GM12892 (cell line): Measurements from ENCODE around the gene TTC21A.
A peak's percentile ranks its signal among the peaks of the same experiment; 100 is the strongest.

Experiments
- DNase-seq: peaks from one replicate; pipeline ENCODE4 v3.0.0; 2011; ENCODE audit not compliant: insufficient read length
- FAIRE-seq: peaks from 2 replicates; lab custom pipeline; 2011; peaks lifted over from hg19 to GRCh38; lab: Jason Lieb, UNC
- POLR2A ChIP-seq: IDR thresholded peaks from 2 replicates; pipeline ENCODE4 v1.6.1; 2011; ENCODE audit warnings: low read depth, low read length, control low read depth
- POLR2AphosphoS5 ChIP-seq: IDR thresholded peaks from 2 replicates; pipeline ENCODE4 v1.6.1; 2011; ENCODE audit warnings: low read depth, low read length, control low read depth
- TAF1 ChIP-seq: IDR thresholded peaks from 2 replicates; pipeline ENCODE4 v1.6.1; 2011; ENCODE audit warnings: low read depth, mild to moderate bottlenecking, control low read depth, low read length, borderline replicate concordance

TTC21A gene

GRCh38 chr3:39082666-39083313 is 24.7 kb upstream of the TTC21A start:
- DNase-seq, result no peak
- no peak for FAIRE-seq
- no peak for TF ChIP-seq POLR2AphosphoS5
- TF ChIP-seq TAF1, result no peak

DNA sequence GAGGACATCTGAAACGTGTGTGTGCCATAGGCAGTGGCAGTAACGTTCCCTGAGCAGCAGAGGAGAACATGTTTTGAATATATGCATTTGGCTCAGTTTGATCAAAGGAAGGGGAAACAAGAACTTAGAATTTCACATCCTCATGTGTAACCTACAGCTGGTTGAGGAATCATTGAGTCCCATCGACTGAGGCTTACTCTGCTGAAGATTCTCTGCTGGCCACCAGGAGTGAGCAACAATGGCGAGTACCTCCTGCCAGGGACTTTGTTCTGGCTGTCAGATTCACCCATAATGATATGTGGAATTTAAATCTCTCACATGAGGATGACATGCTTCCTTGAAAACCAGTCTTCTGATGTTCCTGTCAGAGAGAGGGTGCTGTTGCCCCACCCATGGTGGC is 21.3 kb upstream of the TTC21A start:
- peak; percentile 65 for FAIRE-seq
- no peak for TF ChIP-seq POLR2AphosphoS5
- no peak for TF ChIP-seq POLR2A
- no peak for TF ChIP-seq TAF1
- no peak for DNase-seq

DNA sequence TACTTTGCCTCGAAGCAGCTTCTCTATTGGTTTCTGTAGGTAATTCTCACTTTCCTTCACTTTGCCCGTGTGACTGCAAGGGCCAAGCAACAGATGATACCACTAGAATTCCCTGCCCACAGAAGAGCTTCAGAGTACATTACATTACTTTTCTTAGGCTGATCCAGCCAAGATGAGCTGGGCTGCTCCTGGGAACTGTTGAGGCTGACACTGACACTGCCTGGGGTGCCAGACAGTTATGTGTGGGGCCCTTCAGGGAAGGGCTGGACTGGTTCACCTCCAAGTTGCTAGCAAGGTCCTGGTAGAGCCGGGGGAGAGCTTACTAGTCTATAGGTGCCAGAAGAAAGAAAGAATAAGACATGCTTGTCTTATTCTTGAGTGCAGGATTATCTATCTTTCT is 19.0 kb upstream of the TTC21A start:
- DNase-seq (no peak), FAIRE-seq (no peak)
- TF ChIP-seq TAF1 (no peak), POLR2AphosphoS5 (no peak), POLR2A (no peak)

- no peak for FAIRE-seq
Observed at GRCh38 chr3:39088889-39089288, 18.6 kb upstream of the TTC21A start.

GRCh38 chr3:39090922-39091321 is 16.6 kb upstream of the TTC21A start:
- FAIRE-seq (no peak), DNase-seq (no peak)
- no peak for TF ChIP-seq TAF1
- no peak for TF ChIP-seq POLR2AphosphoS5
- TF ChIP-seq POLR2A, result no peak

More at GRCh38 chr3:39088889-39089288, 18.6 kb upstream of the TTC21A start:
- no peak for DNase-seq
- no peak for TF ChIP-seq TAF1
- no peak for TF ChIP-seq POLR2AphosphoS5
- TF ChIP-seq POLR2A, result no peak

DNA sequence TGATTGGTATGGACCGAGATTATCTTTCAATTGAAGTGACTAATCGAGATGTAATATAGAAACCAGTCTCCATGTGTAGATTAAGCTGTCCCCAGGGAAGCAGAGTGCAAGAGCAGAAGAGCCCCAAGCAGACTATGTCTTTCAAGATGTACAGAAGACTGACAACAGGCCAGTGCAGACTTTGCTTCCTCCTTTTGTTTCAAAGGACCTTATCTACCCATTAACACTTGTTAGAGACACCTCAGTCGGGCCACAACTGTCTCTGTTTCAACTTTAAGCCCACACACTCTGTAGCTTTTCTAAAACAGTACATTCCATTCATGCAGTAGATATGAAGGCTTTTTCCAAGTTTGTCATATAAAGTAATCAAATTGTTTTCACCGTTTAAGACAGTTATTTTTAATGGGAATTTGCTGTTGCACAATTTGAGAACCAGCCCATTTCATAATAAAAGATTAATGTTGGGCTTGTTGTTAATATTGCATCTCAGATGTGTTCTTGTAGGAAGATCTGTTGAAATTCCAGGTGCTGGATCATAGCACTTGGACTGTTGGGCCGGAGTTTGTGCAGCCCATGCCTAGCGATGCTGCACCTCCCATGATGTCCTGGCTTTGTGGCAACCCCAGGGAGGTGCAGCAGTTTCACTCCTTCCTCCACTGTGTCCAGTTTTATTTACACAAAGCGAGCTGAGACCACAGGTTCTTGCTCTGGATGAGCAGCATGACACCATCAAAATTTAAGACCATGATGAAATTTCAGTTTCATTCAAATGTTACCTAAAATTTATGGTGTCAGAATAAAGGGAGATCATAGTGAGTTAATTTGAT is 12.4 kb upstream of the TTC21A start:
- no peak for TF ChIP-seq POLR2A
- TF ChIP-seq POLR2AphosphoS5, result no peak
- TF ChIP-seq TAF1, result no peak
- DNase-seq (no peak), FAIRE-seq (no peak)

DNA sequence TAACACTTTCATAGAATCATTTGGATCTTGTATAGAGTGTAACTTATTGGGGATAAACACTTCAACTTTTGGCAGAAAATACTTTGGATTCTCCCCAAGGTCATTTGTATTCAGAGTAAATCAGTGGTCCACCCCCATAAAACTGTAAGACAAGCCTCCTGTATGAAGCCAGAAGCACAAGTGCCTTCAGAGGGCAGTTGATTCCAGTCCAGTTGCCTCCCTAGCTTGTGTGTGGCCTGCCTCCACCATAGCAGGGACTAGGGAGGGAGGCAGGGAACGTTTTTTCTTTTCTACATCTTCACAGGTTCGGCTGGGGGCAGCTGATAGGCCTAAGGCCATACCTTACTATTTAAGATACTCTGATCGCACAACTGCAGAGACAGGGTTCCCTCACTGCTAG is 11.7 kb upstream of the TTC21A start:
- no peak for TF ChIP-seq POLR2A
- no peak for TF ChIP-seq POLR2AphosphoS5
- TF ChIP-seq TAF1, result no peak
- no peak for DNase-seq
- no peak for FAIRE-seq

DNA sequence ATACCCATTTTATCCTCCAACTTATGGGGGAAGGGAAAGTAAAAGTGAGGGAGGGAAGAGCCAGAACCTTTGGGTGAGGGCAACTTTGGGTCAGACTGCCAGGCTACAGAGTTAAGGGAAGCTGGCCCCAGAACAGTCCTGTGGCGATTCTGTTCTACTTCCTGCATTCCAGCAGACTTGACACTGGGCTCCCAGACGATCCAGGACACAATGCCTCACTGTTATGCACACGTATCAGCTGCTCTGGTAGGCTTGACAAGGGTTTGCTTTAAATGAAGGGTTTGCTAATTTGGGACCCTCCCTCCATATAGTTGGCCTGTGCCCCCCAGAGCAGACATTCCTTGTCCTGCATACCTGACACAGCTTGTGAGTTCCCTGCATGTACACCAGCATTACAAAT is 10.7 kb upstream of the TTC21A start:
- DNase-seq, result no peak
- no peak for FAIRE-seq
- no peak for TF ChIP-seq POLR2AphosphoS5

DNA sequence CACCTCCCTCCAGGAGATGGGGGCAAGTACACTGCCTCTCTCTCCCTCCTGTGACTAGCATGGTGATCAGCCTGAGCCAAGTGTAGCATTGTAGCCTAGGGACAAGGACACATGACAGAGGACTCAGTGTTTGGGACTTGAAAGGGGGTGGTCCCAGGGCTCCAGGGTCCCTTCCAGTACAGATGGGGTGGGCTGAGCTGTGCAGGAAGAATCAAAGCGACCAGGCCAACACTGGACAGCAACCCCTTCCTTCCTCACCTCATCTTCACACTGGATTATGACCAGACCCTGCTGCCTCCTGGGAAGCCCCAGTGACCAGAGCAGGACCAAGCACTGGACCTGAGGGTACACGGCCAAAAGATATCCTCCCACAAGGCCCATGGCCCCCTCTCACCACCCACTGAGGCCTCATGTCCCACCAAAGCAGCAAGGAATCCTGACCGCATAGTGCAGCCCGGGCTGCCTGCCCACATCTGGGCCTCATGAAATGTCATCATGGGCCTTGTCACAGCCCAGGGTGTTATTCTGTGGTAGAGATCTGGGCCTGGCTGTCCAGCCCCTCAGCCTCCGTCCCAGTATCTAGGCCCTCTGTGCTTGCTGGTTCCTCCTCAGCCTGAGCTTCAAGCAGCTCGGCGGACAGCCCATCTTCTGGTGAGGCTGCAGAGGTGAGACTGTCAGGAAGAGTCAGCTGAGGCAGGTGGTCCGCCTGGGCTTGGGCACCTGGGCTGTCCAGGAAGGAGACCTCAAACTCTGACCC is 9.6 kb upstream of the TTC21A start:
- TF ChIP-seq POLR2AphosphoS5 (no peak), TAF1 (no peak), POLR2A (no peak)
- DNase-seq, result no peak
- no peak for FAIRE-seq

- DNase-seq (no peak), FAIRE-seq (no peak)
- TF ChIP-seq POLR2A, result no peak
- TF ChIP-seq POLR2AphosphoS5, result no peak
- no peak for TF ChIP-seq TAF1
Observed at GRCh38 chr3:39098473-39099000, 8.9 kb upstream of the TTC21A start.

GRCh38 chr3:39099242-39099641 is 8.2 kb upstream of the TTC21A start:
- FAIRE-seq, result no peak
- no peak for DNase-seq
- TF ChIP-seq POLR2AphosphoS5, result no peak
- TF ChIP-seq POLR2A, result no peak
- no peak for TF ChIP-seq TAF1
